C4-2B (cell line): Measurements from ENCODE around the gene PPP2R5C.

Source experiments
- CTCF ChIP-seq: fragments of 450-650 bp; conservative IDR thresholded peaks from 2 replicates; pipeline ENCODE4 v1.5.1; 2017; ENCODE audit warnings: mild to moderate bottlenecking
- ZFX ChIP-seq: fragments of 450-650 bp; IDR thresholded peaks from 2 replicates; pipeline ENCODE4 v1.6.1; 2017

GRCh38 chr14:101869217-101869616, 107.7 kb downstream of the PPP2R5C start:
- TF ChIP-seq CTCF: no peak
- no peak for TF ChIP-seq ZFX
